Measurements from ENCODE around the gene STIP1.

GRCh38 chr11:64141081-64141783 lies 44.7 kb upstream of the STIP1 start:
- TF ChIP-seq ZNF274 (IDR thresholded peaks at IDR 0.05; ENCODE audit: low read depth, low read length) (no peak), YY1 (IDR thresholded peaks at IDR 0.05; ENCODE audit: insufficient read depth, insufficient read length) (no peak), SUZ12 (IDR thresholded peaks at IDR 0.05; ENCODE audit: extremely low read depth, insufficient read depth, insufficient read length) (no peak)
